HG02610 (cell line): ENCODE results near the gene F8A2.
A peak's percentile ranks its signal among the peaks of the same experiment; 100 is the strongest.
"Not testable (repeated sequence)": the region's sequence is repeated elsewhere in the genome, so short reads cannot be mapped to it uniquely, and the experiment has no call there.

Experiments used
- ATAC-seq: cut with Tn5 transposase; IDR thresholded peaks from one replicate; pipeline ENCODE4 v1.9.1; 2021; ENCODE audit warnings: mild to moderate bottlenecking, moderate library complexity; ENCODE audit not compliant: unreplicated experiment

F8A2 gene

GRCh38 chrX:155381843-155382528, at the start of gene F8A2:
TSS of gene F8A2 (plus strand) at chrX:155382095. CDS start at chrX:155382115, 20 bp downstream.
- ATAC-seq, result peak; percentile 83

- ATAC-seq, result no peak
Observed at GRCh38 chrX:155333544-155334100, 48.3 kb upstream of the F8A2 start.

GRCh38 chrX:155334486-155335336, 47.2 kb upstream of the F8A2 start, which contains the start of gene CLIC2:
TSS of gene CLIC2 (minus strand) at chrX:155334614. CDS start at chrX:155334427, 187 bp downstream.
- peak; percentile 79 for ATAC-seq

DNA sequence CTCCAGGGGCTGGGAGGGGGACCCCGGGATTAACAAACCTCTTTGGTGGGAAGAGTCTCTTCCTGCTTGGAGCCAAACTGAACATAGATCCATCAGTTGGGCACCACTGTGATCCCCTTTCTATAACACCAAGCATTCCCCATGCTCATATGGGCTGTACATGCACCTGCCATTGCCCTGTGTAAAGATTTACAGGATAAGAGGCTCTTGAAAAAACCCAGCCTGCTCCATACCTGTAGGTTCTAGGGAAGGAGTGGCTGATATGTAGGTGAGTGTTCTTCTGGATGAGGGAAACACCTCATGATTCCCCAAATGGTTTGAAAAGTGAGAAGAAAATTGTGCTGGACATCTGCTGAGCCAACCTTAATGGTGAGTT, 46.6 kb upstream of the F8A2 start:
- not testable (repeated sequence) for ATAC-seq

- ATAC-seq, result not testable (repeated sequence)
Observed at GRCh38 chrX:155345689-155346088, 36.2 kb upstream of the F8A2 start.

DNA sequence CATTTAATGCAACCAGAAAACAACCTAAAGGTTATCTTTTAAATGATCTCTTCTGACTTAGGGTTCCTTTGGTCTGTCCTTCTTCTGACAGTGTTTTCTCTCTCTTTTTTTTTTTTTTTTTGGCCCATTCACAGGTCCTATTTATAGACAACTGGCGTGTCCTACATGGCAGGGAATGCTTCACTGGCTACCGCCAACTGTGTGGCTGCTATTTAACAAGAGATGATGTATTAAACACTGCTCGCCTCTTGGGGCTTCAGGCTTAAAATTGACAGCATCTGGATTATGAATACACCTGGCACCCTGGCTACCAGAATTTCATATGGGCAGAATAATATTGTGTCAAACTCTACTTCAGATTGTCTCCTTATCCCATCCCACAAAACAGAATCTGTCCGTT, 32.4 kb upstream of the F8A2 start:
- ATAC-seq, result not testable (repeated sequence)

DNA sequence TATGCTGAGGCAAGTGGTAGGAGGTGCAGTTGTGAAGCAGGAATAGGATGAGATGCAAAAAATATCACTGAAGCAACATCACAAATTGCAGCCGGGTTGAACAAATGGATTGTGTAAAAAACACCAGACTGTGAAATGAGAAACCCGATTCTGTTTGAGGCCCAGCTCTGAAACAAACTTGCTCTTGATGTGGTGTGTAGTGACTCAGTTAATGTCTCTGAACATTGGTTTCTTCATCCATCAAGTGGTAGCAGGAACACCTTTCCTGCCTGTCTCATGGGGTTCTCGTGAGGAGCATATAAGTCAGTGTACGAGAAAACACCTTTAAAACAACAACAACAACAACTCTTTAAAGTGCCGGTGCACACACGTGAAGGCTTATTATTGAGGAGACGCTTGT, 18.2 kb upstream of the F8A2 start:
- ATAC-seq, result not testable (repeated sequence)

- peak; percentile 74 for ATAC-seq
Observed at GRCh38 chrX:155373777-155374458, 8.0 kb upstream of the F8A2 start.

- ATAC-seq, result not testable (repeated sequence)
Observed at GRCh38 chrX:155379802-155380201, 2.1 kb upstream of the F8A2 start.

DNA sequence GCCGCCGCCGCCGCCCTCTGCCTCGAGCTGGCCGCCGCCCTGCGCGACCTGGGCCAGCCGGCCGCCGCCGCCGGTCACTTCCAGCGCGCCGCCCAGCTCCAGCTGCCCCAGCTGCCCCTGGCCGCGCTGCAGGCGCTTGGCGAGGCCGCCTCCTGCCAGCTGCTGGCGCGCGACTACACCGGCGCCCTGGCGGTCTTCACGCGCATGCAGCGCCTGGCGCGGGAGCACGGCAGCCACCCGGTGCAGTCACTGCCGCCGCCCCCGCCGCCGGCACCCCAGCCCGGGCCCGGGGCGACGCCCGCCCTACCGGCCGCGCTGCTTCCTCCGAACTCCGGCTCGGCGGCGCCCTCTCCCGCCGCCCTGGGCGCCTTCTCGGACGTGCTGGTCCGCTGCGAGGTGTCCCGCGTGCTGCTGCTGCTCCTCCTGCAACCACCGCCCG, 653 bp downstream of the F8A2 start:
- ATAC-seq, result peak; percentile 32

DNA sequence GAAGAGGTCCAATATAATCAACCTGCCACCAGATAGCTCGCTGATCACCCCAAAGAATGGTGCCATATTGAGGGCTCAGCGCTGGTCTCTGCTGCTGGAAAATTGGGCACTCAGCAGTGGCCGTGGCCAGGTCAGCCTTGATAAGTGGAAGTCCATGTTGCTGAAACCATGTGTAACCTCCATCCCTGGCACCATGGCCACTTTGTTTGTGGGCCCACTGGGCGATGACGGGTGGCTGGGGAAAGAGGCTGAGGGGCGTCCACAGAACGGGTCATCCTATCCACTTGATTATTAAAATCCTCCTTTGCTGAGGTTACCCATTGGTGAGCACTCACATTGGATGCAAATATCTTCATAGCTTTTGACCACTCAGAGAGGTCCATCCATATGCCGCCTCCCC, 7.7 kb downstream of the F8A2 start:
- no peak for ATAC-seq

GRCh38 chrX:155394747-155395276, 12.9 kb downstream of the F8A2 start:
- ATAC-seq, result not testable (repeated sequence)

DNA sequence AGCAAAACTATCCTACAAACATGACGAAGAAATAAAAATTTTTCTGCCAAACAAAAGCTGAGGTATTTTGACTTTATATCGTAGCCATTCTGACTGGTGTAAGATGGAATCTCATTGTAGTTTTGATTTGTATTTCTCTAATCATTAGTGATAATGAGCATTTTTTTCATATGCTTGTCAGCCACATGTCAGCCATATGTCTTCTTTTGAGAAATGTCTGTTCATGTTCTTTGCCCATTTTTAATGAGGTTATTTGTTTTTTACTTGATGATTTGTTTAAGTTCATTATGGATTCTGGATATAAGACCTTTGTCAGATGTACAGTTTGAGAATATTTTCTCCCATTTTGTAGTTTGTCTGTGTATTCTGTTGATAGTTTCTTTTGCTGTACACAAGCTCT, 24.5 kb downstream of the F8A2 start:
- ATAC-seq, result no peak

- no peak for ATAC-seq
Observed at GRCh38 chrX:155417769-155418168, 35.9 kb downstream of the F8A2 start.
